Mucosa of descending colon (tissue), 3 donors: Measurements from ENCODE around the gene MPPED2. TPM values are rescaled to one million over a fixed set of nuclear protein-coding genes. Genes with fewer than 3 reads are reported as not detected.
A peak's percentile ranks its signal among the peaks of the same experiment; 100 is the strongest.

Experiments
- ATAC-seq: fragments of 200-7000 bp; cut with Tn5 transposase; one replicate; pipeline ENCODE4 v1.9.1; 2020; ENCODE audit warnings: mild to moderate bottlenecking, moderate library complexity
- DNase-seq, 3 donors: peaks; one replicate each; pipeline ENCODE4 v3.0.0-alpha.2; 2020
- H3K36me3 ChIP-seq: fragments of 200-600 bp; one replicate; pipeline ENCODE4 v1.8.0; 2021; ENCODE audit warnings: low read depth, mild to moderate bottlenecking
- H3K4me1 ChIP-seq: fragments of 200-600 bp; one replicate; pipeline ENCODE4 v1.8.0; 2021; ENCODE audit warnings: low read depth, mild to moderate bottlenecking
- H3K4me3 ChIP-seq: fragments of 200-600 bp; one replicate; pipeline ENCODE4 v1.8.0; 2021; ENCODE audit warnings: mild to moderate bottlenecking
- H3K9me3 ChIP-seq: fragments of 200-600 bp; one replicate; pipeline ENCODE4 v1.8.0; 2021; ENCODE audit warnings: mild to moderate bottlenecking
- CTCF ChIP-seq: fragments of 200-600 bp; IDR thresholded peaks from one replicate; pipeline ENCODE4 v1.8.0; 2022; ENCODE audit warnings: antibody characterized with exemption, mild to moderate bottlenecking
- intact Hi-C, 2 donors: fragments of 100-400 bp; cut with DNase I in 1 of 2; cut with micrococcal nuclease in 1 of 2; formaldehyde crosslinking; loops; one replicate each; pipeline versions ENCODE4 v1.11.0 to v1.11.1; 2022; cut with DNase I, micrococcal nuclease
- total RNA-seq, 3 donors: library from RNA; stranded (reverse); fragmentation: NEBNext Ultra II Directional in 2 of 3; extraction: Animal tissue kit (Norgen Biotek cat#: 25700) in 2 of 3; gene quantifications; one replicate each; pipeline versions ENCODE4 v1.2.1 to v1.2.4, GENCODE V29; 2021 to 2023
- donor health status: DM: no; HTN: no; CAD: no; lungs with moderate emphysema.
- donor health status: DM: no; HTN: no; CAD: no.
- donor health status: DM: no; HTN: yes; CAD: no.

The MPPED2 gene
- total RNA-seq, 3 donors from 2014 or later, result 0.64 to 10.1 (median 1.6) TPM

- Histone ChIP-seq H3K36me3 (no peaks in the 10 kb centered on the region), H3K9me3 (no peaks in the 10 kb centered on the region), H3K4me1 (peaks cover 15% of the 10 kb centered on the region), H3K4me3 (no peak overlapping the region)
- DNase-seq (peak in 1 of 3 donors; percentile 36), ATAC-seq (no peak)
- intact Hi-C loops, result no loop called here
- TF ChIP-seq CTCF, result no peak
Observed at GRCh38 chr11:30583476-30584280, 2.5 kb downstream of the MPPED2 start.

GRCh38 chr11:30582726-30583125 lies 3.4 kb downstream of the MPPED2 start:
- H3K9me3 ChIP-seq, result no peaks in the 10 kb centered on the region
- DNase-seq (no peak), ATAC-seq (no peak)
- no peak overlapping the region for H3K4me3 ChIP-seq
- intact Hi-C loops, result no loop called here
- peaks cover 15% of the 10 kb centered on the region for H3K4me1 ChIP-seq
- H3K36me3 ChIP-seq, result no peaks in the 10 kb centered on the region
- no peak for TF ChIP-seq CTCF

- H3K36me3 ChIP-seq, result no peaks in the 10 kb centered on the region
- intact Hi-C loops, result no loop called here
Observed at GRCh38 chr11:30581675-30582074, 4.5 kb downstream of the MPPED2 start.

GRCh38 chr11:30580573-30580972 lies 5.6 kb downstream of the MPPED2 start:
- H3K4me1 ChIP-seq, result peaks cover 13% of the 10 kb centered on the region
- H3K36me3 ChIP-seq, result no peaks in the 10 kb centered on the region
- ATAC-seq, result no peak
- DNase-seq, result no peak
- H3K4me3 ChIP-seq, result no peak overlapping the region
- TF ChIP-seq CTCF, result no peak
- intact Hi-C loops, result no loop called here
- no peaks in the 10 kb centered on the region for H3K9me3 ChIP-seq

More at GRCh38 chr11:30581675-30582074, 4.5 kb downstream of the MPPED2 start:
- H3K9me3 ChIP-seq, result no peaks in the 10 kb centered on the region
- H3K4me3 ChIP-seq, result no peak overlapping the region
- peaks cover 15% of the 10 kb centered on the region for H3K4me1 ChIP-seq
- DNase-seq (no peak), ATAC-seq (no peak)
- TF ChIP-seq CTCF, result no peak

- no peak for DNase-seq
- intact Hi-C loops, result no loop called here
- Histone ChIP-seq H3K36me3 (no peaks in the 10 kb centered on the region), H3K4me3 (no peak overlapping the region), H3K4me1 (peaks cover 3% of the 10 kb centered on the region), H3K9me3 (no peaks in the 10 kb centered on the region)
- ATAC-seq, result no peak
- TF ChIP-seq CTCF, result no peak
Observed at GRCh38 chr11:30579415-30580175, 6.6 kb downstream of the MPPED2 start.
